ENCODE measurements around the gene GPR152.
A peak's percentile ranks its signal among the peaks of the same experiment; 100 is the strongest.
"Not testable (repeated sequence)": the region's sequence is repeated elsewhere in the genome, so short reads cannot be mapped to it uniquely, and the experiment has no call there.

Gene GPR152

DNA sequence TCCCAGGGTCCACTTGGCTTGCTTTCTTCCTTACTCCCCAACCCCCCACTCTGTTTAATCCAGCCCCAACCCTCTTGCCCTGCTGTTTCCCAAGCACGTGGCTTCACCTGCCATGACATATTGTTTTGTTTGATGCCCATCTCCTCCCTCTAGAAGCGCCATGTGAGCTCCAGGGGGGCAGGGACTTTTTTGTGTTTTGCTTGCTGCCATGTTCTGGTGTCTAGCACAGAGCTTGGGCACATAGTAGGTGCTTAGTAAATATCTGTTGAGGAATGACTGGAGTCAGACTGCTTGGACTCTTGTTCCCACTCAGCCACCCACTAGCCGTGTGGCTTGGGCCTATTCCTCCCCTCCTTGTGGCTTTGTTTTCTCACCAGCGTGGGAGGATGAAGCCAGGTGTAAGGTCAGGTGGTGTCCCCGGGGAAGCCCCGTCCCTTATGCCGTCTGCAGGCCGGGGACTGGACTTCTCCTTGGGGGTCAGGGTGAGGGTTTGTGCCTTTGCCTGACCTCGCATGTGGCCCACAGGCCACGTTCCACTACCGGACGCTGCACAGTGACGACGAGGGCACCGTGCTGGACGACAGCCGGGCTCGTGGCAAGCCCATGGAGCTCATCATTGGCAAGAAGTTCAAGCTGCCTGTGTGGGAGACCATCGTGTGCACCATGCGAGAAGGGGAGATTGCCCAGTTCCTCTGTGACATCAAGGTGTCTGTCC, 34.1 kb upstream of the GPR152 start:
- no peak overlapping the region for H3K4me3 ChIP-seq (ENCODE audit: control insufficient read depth, low read depth, low read length)
- no peak for DNase-seq (ENCODE audit: low read depth)

DNA sequence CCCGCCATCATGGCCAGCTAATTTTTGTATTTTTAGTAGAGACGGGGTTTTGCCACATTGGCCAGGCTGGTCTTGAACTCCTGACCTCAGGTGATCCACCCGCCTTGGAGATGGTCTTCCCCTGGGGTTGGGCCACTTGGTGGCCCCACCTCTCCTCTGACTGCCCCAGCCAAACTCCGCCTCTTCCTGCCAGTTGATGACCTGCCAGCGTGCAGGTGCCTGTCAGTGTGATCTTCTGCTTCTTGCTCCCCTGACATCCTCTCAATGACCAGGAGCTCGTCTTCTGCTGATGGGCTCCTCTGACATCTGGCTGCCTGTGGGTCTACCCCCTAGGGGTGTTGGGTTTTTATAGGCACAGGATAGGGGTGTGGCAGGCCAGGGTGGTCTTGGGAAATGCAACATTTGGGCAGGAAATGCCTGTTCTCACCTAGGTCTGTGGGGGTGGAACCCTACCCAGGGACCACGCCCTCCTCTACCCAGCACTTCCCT, 33.4 kb upstream of the GPR152 start:
- not testable (repeated sequence) for H3K4me3 ChIP-seq (ENCODE audit: control insufficient read depth, low read depth, low read length); DNase-seq (ENCODE audit: low read depth)

More for the DNA sequence above, 34.1 kb upstream of the GPR152 start:
- TF ChIP-seq, protein P1, sequence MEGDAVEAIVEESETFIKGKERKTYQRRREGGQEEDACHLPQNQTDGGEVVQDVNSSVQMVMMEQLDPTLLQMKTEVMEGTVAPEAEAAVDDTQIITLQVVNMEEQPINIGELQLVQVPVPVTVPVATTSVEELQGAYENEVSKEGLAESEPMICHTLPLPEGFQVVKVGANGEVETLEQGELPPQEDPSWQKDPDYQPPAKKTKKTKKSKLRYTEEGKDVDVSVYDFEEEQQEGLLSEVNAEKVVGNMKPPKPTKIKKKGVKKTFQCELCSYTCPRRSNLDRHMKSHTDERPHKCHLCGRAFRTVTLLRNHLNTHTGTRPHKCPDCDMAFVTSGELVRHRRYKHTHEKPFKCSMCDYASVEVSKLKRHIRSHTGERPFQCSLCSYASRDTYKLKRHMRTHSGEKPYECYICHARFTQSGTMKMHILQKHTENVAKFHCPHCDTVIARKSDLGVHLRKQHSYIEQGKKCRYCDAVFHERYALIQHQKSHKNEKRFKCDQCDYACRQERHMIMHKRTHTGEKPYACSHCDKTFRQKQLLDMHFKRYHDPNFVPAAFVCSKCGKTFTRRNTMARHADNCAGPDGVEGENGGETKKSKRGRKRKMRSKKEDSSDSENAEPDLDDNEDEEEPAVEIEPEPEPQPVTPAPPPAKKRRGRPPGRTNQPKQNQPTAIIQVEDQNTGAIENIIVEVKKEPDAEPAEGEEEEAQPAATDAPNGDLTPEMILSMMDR (conservative IDR thresholded peaks at IDR 0.05; ENCODE audit: control insufficient read depth, insufficient read depth, low read depth, low read length): no peak

DNA sequence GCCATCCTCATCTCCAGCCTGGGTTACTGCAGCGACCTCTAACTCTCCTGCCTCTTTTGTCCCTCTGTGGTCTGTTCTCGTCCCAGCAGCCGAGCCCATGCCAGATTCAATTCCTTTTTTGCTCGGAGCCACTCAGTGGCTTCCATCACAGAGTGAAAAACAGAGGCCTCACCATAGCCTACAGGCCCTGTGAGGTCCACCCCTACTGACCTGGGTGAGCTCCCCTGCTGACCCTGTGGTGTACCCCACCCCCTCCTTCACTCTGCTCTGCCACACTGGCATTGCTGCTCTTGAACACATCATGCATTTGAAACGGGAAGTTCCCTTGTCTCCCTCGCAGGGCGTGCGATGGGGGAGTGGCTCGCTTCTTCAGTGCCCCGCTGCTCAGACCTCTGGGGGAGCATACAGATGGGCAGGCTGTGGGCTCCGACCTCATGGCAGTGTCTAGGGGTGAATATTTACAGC, 32.4 kb upstream of the GPR152 start:
- no peak overlapping the region for H3K4me3 ChIP-seq (ENCODE audit: control insufficient read depth, low read depth, low read length)
- no peak for DNase-seq (ENCODE audit: low read depth)
- TF ChIP-seq, protein P1 (conservative IDR thresholded peaks at IDR 0.05; ENCODE audit: control insufficient read depth, insufficient read depth, low read depth, low read length): no peak

DNA sequence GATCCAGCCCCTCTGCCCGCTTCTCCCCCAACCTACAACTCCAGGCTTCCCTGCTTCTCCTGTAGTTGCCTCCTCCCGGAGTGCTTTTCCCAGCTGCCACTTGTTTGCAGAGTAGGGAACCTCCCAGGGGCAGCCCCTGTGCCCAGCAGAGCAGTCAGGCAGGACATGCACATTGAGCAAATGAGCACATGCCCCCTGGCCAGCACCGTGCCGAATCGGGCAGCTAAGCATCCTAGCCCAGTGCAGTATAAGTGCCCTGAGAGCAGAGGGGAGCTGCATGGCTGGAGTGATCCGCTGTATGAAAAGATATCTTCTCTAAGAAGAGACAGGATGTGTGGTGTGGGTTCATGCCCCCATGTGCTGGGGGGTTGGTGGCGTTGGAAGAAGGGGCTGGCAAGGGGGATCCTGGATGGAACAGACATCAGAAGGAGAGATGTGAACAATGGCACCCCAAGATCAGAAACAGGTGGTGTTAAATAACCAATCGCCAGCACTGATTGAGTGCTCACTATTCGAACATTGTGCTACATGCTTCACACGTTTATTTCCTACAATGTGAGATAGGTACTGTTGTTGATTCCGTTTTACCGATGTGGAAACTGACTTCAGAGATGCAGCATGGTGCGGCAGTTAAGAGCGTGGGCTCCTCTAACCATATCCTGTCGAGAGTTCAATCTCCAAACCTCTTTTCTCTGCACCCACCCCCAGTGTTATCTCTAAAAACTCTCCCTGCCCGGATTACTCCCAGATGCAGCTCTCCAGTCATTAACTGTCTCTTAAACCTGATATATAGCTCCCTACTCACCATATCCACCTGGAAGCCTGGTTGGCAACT, 31.5 kb upstream of the GPR152 start:
- no peak overlapping the region for H3K4me3 ChIP-seq (ENCODE audit: control insufficient read depth, low read depth, low read length)
- TF ChIP-seq, protein P1 (conservative IDR thresholded peaks at IDR 0.05; ENCODE audit: control insufficient read depth, insufficient read depth, low read depth, low read length): no peak
- DNase-seq (ENCODE audit: low read depth): no peak

DNA sequence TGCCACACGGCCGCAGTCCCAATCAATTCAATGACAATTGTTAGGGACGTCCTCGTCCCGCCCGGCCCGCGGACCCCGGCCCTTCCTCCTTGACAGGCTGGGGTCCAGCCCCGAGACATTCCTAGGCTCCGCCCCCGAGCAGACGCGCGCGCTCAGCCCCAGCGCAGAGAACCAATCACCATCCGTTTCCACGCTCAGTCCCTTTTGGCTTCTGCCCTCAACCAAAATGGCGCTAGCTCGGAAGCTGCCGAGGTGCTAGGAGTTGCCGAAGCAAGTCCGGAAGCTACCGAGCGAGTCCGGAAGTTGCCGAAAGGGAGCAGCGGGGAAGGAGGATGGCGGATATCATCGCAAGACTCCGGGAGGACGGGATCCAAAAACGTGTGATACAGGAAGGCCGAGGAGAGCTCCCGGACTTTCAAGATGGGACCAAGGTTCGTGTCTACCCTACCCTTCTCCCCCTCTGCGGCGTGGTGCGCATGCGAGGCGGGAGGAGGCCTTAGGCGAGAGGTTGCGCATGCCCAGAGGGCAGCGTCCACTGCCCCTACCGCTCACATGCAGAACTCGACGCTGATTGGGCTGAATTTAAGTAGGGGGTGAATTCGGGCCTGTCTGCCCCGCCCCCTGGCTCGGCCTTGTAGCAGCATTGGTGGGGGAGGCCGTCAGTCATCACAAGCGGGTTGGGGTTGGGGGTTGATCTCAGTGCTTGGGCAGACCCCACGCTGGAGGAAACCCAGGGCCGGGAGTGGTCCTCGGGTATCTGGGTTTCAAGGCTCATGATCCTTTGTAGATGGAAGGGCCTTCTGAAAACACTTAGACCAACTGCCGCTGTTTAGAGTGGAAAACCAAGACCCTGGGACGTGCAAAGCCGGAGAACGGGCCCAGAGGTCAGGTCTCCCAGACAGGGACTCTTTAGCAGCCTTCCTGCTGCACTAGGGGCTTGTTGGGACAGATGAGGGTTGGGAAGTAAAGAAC, 30.6 kb upstream of the GPR152 start, which contains the start of gene AIP:
Gene AIP, plus strand, starts transcription at position 200 of the 972 bp plus-strand sequence. Its CDS starts 133 bp downstream, at position 333.
- TF ChIP-seq, protein P1 (conservative IDR thresholded peaks at IDR 0.05; ENCODE audit: control insufficient read depth, insufficient read depth, low read depth, low read length): no peak
- H3K4me3 ChIP-seq (ENCODE audit: control insufficient read depth, low read depth, low read length): peak within 1 kb of the TSS; percentile 66
- peak; percentile 97 for DNase-seq (ENCODE audit: low read depth)

DNA sequence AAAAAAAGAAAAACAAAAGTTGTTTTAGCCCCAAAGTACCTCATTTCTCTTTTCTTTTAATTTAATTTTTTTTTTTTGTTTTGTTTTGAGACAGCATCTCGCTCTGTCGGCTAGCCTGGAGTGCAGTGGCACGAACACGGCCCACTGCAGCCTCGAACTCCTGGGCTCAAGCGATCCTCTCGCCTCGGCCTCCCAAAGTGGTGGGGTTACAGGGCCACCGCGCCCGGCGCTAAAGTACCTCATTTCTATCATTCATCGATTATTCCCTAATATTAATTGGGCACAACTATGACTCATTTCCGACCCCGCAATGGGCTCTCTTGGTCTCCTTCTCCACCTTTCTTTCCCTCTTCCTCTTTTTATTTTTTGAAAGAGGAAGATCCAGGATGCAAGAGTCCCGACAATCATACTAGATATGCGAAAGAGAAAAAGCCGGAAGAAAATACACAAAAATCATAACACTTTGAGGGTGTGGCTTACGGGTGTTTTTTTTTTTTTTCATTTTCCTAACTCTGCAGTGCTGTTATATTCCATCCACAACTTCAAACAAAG, 29.8 kb upstream of the GPR152 start:
- TF ChIP-seq, protein P1 (conservative IDR thresholded peaks at IDR 0.05; ENCODE audit: control insufficient read depth, insufficient read depth, low read depth, low read length): no peak
- peak overlapping the region; percentile 66 for H3K4me3 ChIP-seq (ENCODE audit: control insufficient read depth, low read depth, low read length)
- no peak for DNase-seq (ENCODE audit: low read depth)

DNA sequence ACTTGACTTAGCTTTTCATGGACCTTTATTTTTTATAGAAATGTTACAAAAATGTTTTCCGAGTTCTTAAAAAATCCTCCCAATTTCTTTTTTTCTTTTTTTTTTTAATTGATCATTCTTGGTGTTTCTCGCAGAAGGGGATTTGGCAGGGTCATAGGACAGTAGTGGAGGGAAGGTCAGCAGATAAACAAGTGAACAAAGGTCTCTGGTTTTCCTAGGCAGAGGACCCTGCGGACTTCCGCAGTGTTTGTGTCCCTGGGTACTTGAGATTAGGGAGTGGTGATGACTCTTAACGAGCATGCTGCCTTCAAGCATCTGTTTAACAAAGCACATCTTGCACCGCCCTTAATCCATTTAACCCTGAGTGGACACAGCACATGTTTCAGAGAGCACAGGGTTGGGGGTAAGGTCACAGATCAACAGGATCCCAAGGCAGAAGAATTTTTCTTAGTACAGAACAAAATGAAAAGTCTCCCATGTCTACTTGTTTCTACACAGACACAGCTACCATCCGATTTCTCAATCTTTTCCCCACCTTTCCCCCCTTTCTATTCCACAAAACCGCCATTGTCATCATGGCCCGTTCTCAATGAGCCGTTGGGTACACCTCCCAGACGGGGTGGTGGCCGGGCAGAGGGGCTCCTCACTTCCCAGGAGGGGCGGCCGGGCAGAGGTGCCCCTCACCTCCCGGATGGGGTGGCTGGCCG, 25.0 kb upstream of the GPR152 start:
- not testable (repeated sequence) for H3K4me3 ChIP-seq (ENCODE audit: control insufficient read depth, low read depth, low read length); DNase-seq (ENCODE audit: low read depth)

DNA sequence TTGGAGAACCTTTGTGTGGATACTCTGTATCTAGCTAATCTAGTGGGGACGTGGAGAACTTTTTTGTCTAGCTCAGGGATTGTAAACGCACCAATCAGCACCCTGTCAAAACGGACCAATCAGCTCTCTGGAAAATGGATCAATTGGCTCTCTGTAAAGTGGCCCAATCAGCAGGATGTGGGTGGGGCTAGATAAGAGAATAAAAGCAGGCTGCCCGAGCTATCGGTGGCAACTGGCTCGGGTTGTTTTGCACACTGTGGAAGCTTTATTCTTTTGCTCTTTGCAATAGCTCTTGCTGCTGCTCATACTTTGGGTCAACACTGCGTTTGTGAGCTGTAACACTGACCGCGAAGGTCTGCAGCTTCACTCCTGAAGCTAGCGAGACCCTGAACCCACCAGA, 24.2 kb upstream of the GPR152 start:
- H3K4me3 ChIP-seq (ENCODE audit: control insufficient read depth, low read depth, low read length); DNase-seq (ENCODE audit: low read depth): not testable (repeated sequence)
